Hepatocyte (in vitro differentiated cells): ENCODE measurements around the gene MAP4K1. TPM values are rescaled to one million over a fixed set of nuclear protein-coding genes. Genes with fewer than 3 reads are reported as not detected.

Source experiments
- DNase-seq: peaks from one replicate; pipeline ENCODE4 v3.0.0-alpha.2; 2016; ENCODE audit warnings: low spot score
- H2AFZ ChIP-seq: fragments of 200-600 bp; sonication (generic); 2 replicates; pipeline ENCODE4 v1.6.0; 2016; ENCODE audit warnings: antibody characterized with exemption, mild to moderate bottlenecking
- H3K27ac ChIP-seq: fragments of 200-600 bp; sonication (generic); 2 replicates; pipeline ENCODE4 v1.5.1; 2016; ENCODE audit warnings: mild to moderate bottlenecking
- H3K27me3 ChIP-seq: fragments of 200-600 bp; sonication (generic); 2 replicates; pipeline ENCODE4 v1.6.1; 2016
- H3K36me3 ChIP-seq: fragments of 200-600 bp; sonication (generic); replicated peaks from 2 replicates; pipeline ENCODE4 v1.5.1; 2016; ENCODE audit warnings: low read depth; ENCODE audit not compliant: insufficient read depth
- H3K4me1 ChIP-seq: fragments of 200-600 bp; sonication (generic); 2 replicates; pipeline ENCODE4 v1.5.1; 2016; ENCODE audit warnings: mild to moderate bottlenecking, moderate library complexity; ENCODE audit not compliant: insufficient read depth
- H3K4me2 ChIP-seq: fragments of 200-600 bp; sonication (generic); 2 replicates; pipeline ENCODE4 v1.6.0; 2016
- H3K4me3 ChIP-seq: fragments of 200-600 bp; sonication (generic); 2 replicates; pipeline ENCODE4 v1.5.1; 2016; ENCODE audit warnings: mild to moderate bottlenecking
- H3K79me2 ChIP-seq: fragments of 200-600 bp; sonication (generic); 2 replicates; pipeline ENCODE4 v1.6.0; 2017; ENCODE audit warnings: mild to moderate bottlenecking
- H3K9me2 ChIP-seq: fragments of 200-600 bp; sonication (generic); replicated peaks from 2 replicates; pipeline ENCODE4 v1.6.0; 2017; ENCODE audit warnings: mild to moderate bottlenecking; ENCODE audit not compliant: insufficient read depth
- H3K9me3 ChIP-seq: fragments of 200-600 bp; sonication (generic); 2 replicates; pipeline ENCODE4 v1.5.1; 2016; ENCODE audit warnings: low read depth, mild to moderate bottlenecking
- H4K20me1 ChIP-seq: fragments of 200-600 bp; sonication (generic); 2 replicates; pipeline ENCODE4 v1.6.0; 2016; ENCODE audit warnings: mild to moderate bottlenecking; ENCODE audit not compliant: insufficient read depth, poor library complexity, severe bottlenecking
- EZH2 ChIP-seq: fragments of 200-600 bp; sonication (generic); IDR thresholded peaks from 2 replicates; pipeline ENCODE4 v1.6.1; 2016; ENCODE audit warnings: antibody characterized with exemption, mild to moderate bottlenecking, borderline replicate concordance
- EZH2phosphoT487 ChIP-seq: fragments of 200-600 bp; sonication (generic); IDR thresholded peaks from one replicate; pipeline ENCODE4 v1.6.1; 2018; ENCODE audit warnings: antibody characterized with exemption, mild to moderate bottlenecking, low read depth, moderate library complexity; ENCODE audit not compliant: unreplicated experiment, severe bottlenecking
- WGBS: methylation state at CpG from one replicate; pipeline ENCODE4 v1.1.6; 2016; ENCODE audit warnings: low lambda C conversion rate; ENCODE audit errors: missing lambda C conversion rate; 5-methylcytosine and 5-hydroxymethylcytosine counted together
- polyA plus RNA-seq: library from polyadenylated mRNA; unstranded; fragments of >200 nt; fragmentation: Nextera tagmentation; extraction: Ambion mirVana; gene quantifications from 2 replicates; pipeline ENCODE4 v1.2.1, GENCODE V29; 2016
- total RNA-seq: library from RNA; depleted of rRNA; stranded (reverse); fragments of >200 nt; gene quantifications from 2 replicates; pipeline ENCODE4 v1.2.3, GENCODE V29; 2014
- TF ChIP-seq, protein P1 (sequence below): fragments of 200-600 bp; sonication (generic); IDR thresholded peaks from 2 replicates; pipeline ENCODE4 v1.5.1; 2016; ENCODE audit warnings: antibody characterized with exemption, mild to moderate bottlenecking; ENCODE audit not compliant: poor library complexity

Gene MAP4K1
- total and polyA plus RNA-seq, 2 experiments from 2014 or later = 0.57 to 2.6 TPM

GRCh38 chr19:38542040-38542439, 75.7 kb downstream of the MAP4K1 start:
- Histone ChIP-seq H3K4me2 (no peak overlapping the region), H3K79me2 (no peaks in the 10 kb centered on the region), H3K27me3 (no peaks in the 10 kb centered on the region), H3K4me3 (no peak overlapping the region), H3K9me2 (no peaks in the 10 kb centered on the region), H3K27ac (no peak overlapping the region), H3K36me3 (no peaks in the 10 kb centered on the region), H2AFZ (no peak overlapping the region), H3K4me1 (peaks cover 4% of the 10 kb centered on the region), H4K20me1 (no peaks in the 10 kb centered on the region), H3K9me3 (no peaks in the 10 kb centered on the region)
- no peak for DNase-seq
- 88% methylated on average over 4 of the region's 4 CpGs for WGBS
- TF ChIP-seq EZH2phosphoT487 (no peak), EZH2 (no peak)
- TF ChIP-seq, protein P1, sequence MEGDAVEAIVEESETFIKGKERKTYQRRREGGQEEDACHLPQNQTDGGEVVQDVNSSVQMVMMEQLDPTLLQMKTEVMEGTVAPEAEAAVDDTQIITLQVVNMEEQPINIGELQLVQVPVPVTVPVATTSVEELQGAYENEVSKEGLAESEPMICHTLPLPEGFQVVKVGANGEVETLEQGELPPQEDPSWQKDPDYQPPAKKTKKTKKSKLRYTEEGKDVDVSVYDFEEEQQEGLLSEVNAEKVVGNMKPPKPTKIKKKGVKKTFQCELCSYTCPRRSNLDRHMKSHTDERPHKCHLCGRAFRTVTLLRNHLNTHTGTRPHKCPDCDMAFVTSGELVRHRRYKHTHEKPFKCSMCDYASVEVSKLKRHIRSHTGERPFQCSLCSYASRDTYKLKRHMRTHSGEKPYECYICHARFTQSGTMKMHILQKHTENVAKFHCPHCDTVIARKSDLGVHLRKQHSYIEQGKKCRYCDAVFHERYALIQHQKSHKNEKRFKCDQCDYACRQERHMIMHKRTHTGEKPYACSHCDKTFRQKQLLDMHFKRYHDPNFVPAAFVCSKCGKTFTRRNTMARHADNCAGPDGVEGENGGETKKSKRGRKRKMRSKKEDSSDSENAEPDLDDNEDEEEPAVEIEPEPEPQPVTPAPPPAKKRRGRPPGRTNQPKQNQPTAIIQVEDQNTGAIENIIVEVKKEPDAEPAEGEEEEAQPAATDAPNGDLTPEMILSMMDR = no peak

GRCh38 chr19:38539751-38540150, 78.0 kb downstream of the MAP4K1 start:
- no peak for DNase-seq
- 50% methylated on average over 1 of the region's 1 CpG for WGBS
- Histone ChIP-seq H3K4me3 (no peak overlapping the region), H3K4me2 (no peak overlapping the region), H2AFZ (no peak overlapping the region), H3K9me3 (no peaks in the 10 kb centered on the region), H3K4me1 (peaks cover 4% of the 10 kb centered on the region), H3K36me3 (no peaks in the 10 kb centered on the region), H3K9me2 (no peaks in the 10 kb centered on the region), H3K27ac (no peak overlapping the region), H3K79me2 (no peaks in the 10 kb centered on the region), H3K27me3 (no peaks in the 10 kb centered on the region), H4K20me1 (no peaks in the 10 kb centered on the region)
- TF ChIP-seq, protein P1 = no peak
- no peak for TF ChIP-seq EZH2phosphoT487
- no peak for TF ChIP-seq EZH2

GRCh38 chr19:38538793-38539528, 78.8 kb downstream of the MAP4K1 start:
- Histone ChIP-seq H3K9me2 (no peaks in the 10 kb centered on the region), H3K4me3 (no peak overlapping the region), H4K20me1 (no peaks in the 10 kb centered on the region), H3K36me3 (no peaks in the 10 kb centered on the region), H3K27me3 (no peaks in the 10 kb centered on the region), H3K9me3 (no peaks in the 10 kb centered on the region), H2AFZ (no peak overlapping the region), H3K79me2 (no peaks in the 10 kb centered on the region), H3K4me1 (no peaks in the 10 kb centered on the region), H3K4me2 (no peak overlapping the region), H3K27ac (no peak overlapping the region)
- no peak for DNase-seq
- no peak for TF ChIP-seq EZH2phosphoT487
- TF ChIP-seq, protein P1 = no peak
- no peak for TF ChIP-seq EZH2
- 62% methylated on average over 6 of the region's 6 CpGs for WGBS
